ENCODE data around the gene GPR17.

Gene GPR17

DNA sequence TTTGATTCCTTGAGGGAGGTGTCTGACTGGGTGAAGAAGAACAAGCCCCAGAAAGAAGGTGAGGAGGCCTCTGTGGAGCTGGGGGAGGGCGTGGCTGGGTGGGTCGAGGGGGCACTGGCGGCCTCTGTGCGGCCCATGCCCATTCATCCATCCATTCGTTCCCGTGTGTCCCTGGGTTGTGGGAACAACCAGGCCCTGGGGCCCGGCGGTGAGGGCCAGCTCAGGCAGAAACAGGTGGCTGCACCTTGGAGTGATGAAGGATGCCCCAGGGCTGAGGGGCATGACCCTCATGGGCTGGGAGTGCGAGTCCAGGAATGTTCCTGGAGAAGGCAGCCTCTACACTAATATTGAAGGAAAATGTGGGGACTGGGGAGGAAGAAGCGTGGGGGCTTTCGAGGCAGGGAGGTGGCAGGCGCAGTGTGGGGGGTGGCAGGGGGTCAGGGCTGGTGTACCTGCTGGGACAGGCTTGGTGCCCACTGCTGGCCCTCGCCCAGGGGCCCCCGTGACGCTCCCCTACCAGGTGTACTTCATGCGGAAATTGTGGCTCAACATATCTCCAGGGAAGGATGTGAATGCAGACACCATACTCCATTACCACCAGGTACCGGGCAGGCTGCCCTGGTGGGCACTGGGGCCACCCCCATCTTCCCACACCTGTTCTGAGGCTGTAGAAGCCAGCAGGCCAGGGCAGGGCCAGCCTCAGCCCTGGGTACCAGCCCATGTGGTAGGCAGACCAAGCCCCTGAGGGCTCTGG is 11.2 kb upstream of the GPR17 start:
- TF ChIP-seq, protein P1, sequence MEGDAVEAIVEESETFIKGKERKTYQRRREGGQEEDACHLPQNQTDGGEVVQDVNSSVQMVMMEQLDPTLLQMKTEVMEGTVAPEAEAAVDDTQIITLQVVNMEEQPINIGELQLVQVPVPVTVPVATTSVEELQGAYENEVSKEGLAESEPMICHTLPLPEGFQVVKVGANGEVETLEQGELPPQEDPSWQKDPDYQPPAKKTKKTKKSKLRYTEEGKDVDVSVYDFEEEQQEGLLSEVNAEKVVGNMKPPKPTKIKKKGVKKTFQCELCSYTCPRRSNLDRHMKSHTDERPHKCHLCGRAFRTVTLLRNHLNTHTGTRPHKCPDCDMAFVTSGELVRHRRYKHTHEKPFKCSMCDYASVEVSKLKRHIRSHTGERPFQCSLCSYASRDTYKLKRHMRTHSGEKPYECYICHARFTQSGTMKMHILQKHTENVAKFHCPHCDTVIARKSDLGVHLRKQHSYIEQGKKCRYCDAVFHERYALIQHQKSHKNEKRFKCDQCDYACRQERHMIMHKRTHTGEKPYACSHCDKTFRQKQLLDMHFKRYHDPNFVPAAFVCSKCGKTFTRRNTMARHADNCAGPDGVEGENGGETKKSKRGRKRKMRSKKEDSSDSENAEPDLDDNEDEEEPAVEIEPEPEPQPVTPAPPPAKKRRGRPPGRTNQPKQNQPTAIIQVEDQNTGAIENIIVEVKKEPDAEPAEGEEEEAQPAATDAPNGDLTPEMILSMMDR (IDR thresholded peaks at IDR 0.05; ENCODE audit: insufficient read depth, low read depth, low read length, missing control alignments), result no peak
- H3K4me3 ChIP-seq (ENCODE audit: low read depth, low read length), result no peak overlapping the region
- no peak for DNase-seq (ENCODE audit: low read depth)

DNA sequence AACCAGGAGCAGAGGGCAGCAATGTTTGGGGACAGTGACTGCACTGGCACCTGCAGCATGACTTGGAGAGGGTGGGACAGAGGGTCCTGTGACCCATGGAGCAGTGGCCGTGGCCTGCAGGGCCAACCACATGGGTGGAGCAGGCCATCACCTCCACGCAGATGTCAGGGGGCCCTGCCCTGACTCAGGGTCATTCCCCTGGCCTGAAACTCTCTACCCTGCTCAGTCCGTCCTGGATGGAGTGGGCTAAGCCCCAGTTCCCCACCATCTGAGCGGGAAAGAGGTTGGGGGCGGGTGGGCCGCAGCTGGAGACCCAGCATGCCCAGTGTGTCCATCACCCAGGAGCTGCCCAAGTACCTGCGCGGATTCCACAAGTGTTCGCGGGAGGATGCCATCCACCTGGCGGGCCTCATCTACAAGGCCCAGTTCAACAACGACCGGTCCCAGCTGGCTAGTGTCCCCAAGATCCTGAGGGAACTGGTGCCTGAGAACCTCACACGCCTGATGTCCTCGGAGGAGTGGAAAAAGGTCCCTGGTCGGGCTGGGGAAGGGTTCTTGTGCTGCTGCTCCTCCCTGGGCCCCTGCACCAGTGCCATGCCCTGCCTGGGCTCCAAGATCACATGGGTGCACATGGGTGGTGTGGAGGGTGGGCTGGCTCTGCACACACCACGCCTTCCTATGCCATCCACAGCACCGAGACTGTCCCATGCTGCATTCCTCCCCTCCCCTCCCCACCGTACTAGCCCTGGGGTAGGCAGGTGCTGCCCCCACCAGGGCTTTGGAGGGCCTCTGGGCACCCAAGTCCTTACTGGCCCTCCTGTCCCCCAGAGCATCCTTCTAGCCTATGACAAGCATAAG is 10.3 kb upstream of the GPR17 start:
- DNase-seq (ENCODE audit: low read depth), result no peak
- TF ChIP-seq, protein P1 (IDR thresholded peaks at IDR 0.05; ENCODE audit: insufficient read depth, low read depth, low read length, missing control alignments), result no peak
- H3K4me3 ChIP-seq (ENCODE audit: low read depth, low read length), result no peak overlapping the region

DNA sequence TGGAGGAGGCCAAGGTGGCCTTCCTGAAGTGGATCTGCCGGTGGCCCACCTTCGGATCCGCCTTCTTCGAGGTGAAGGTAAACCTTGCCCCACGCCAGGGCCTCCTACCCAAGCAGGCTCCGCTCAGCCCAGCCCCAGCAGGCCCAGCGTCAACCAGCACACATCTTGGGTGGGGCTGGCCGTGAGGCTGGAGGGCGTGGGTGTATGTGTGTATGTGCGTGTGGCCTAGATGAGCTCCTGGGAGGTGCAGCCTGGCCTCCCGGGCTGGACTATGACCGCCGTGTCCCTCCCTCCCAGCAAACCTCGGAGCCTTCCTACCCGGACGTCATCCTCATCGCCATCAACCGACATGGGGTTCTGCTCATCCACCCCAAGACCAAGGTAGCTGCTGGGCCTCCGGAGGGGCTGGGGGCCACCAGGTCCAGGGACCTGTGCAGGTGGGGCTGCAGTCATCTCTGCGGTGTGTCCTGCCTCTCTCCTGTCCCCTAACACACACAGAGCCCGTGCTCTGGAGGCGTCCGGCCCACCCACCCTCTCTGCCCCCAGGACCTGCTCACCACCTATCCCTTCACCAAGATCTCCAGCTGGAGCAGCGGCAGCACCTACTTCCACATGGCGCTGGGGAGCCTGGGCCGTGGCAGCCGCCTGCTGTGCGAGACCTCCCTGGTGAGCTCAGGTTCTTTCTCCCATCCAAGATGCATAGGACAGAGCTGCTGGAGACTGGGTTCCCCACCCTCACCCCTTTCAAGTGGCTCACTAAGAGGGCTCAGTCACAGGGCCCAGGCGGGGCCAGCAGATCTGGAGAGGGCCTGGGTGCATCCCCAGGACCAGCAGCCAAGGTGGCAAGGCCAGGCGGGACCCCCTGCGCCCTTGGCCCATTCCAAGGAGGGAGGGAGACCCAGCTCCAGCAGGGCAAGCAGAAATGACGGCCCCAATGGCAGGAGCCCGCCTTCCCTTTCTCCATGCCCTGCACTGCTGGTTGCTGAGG is 9.4 kb upstream of the GPR17 start:
- TF ChIP-seq, protein P1 (IDR thresholded peaks at IDR 0.05; ENCODE audit: insufficient read depth, low read depth, low read length, missing control alignments), result no peak
- H3K4me3 ChIP-seq (ENCODE audit: low read depth, low read length), result no peak overlapping the region
- DNase-seq (ENCODE audit: low read depth), result no peak

DNA sequence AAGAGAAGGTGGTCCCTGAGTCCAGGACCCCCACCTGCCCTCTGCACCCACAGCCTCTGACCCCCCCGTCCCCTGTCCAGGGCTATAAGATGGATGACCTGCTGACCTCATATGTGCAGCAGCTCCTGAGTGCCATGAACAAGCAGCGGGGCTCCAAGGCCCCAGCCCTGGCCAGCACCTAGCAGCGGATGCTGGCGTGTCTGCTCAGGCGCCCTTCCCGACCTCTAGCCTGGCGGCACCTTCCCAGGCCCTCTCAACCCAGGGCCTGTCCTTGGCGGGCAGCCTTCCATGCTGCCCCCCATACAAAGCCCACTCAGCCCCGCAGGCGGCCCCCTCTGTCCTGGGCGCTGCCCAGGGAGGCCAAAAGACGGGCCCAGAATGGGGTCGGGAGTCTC is 8.7 kb upstream of the GPR17 start:
- no peak for DNase-seq (ENCODE audit: low read depth)
- TF ChIP-seq, protein P1 (IDR thresholded peaks at IDR 0.05; ENCODE audit: insufficient read depth, low read depth, low read length, missing control alignments), result no peak
- H3K4me3 ChIP-seq (ENCODE audit: low read depth, low read length), result no peak overlapping the region

DNA sequence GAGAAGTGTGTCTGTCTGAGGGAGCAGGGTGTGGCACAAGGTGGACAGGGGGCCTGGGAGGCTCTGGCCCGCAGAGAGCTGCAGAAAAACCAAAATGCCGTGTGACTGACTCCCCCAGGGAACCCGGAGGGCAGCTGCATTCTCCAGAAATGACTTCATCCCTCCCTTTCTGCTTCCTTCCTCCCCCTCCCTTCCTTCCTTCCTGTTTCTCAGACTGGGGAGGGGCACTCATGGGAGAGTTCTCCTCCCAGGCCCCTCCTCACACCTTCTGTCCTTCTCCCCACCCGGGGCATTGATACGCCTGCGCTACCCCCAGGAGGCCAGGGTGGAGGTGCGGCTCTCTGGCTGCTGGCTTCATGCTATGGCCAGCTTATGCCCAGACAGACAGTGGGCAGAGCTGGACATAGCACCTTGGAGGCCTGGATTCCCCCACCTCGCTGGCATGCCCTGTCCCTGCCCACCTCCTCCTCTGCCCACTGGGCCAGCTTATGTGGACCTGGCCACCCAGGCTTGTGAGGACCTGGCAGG is 8.2 kb upstream of the GPR17 start:
- no peak for DNase-seq (ENCODE audit: low read depth)

More for the DNA sequence above, 8.2 kb upstream of the GPR17 start:
- TF ChIP-seq, protein P1 (IDR thresholded peaks at IDR 0.05; ENCODE audit: insufficient read depth, low read depth, low read length, missing control alignments), result no peak
- no peak overlapping the region for H3K4me3 ChIP-seq (ENCODE audit: low read depth, low read length)

Measured in GM12865 (cell line).